ENCODE measurements around the gene TUBGCP6. TPM values are rescaled to one million over a fixed set of nuclear protein-coding genes. Genes with fewer than 3 reads are reported as not detected.
"Not testable (repeated sequence)": the region's sequence is repeated elsewhere in the genome, so short reads cannot be mapped to it uniquely, and the experiment has no call there.

TUBGCP6 gene
- total RNA-seq, 1 donor from 2014 or later, result 27.2 TPM

DNA sequence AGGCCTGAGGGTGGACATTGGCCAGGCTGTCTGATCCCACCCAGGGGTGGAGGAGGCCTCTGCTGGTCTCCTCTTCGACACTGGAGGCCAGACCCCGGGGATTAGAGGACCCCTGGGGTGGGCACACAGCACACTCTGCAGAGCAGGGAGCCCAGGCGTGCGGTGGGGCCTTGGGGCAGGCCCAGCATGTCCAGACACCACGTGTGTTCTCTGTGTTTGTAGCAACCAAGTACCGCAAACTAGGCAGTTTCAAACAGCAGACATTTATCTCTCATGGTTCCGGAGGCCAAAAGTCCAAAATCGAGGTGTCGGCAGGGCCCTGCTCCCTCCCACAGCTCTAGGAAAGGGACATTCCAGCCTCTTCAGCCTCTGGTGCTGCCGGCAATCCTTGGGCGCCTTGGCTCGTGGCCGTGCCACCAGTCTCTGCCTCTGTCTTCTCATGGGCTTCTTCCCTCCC lies 72.8 kb downstream of the TUBGCP6 start:
- H3K27me3 ChIP-seq (ENCODE audit: control insufficient read depth, insufficient read depth, low read length), result peaks cover 35% of the 10 kb centered on the region
- TF ChIP-seq, protein P1, sequence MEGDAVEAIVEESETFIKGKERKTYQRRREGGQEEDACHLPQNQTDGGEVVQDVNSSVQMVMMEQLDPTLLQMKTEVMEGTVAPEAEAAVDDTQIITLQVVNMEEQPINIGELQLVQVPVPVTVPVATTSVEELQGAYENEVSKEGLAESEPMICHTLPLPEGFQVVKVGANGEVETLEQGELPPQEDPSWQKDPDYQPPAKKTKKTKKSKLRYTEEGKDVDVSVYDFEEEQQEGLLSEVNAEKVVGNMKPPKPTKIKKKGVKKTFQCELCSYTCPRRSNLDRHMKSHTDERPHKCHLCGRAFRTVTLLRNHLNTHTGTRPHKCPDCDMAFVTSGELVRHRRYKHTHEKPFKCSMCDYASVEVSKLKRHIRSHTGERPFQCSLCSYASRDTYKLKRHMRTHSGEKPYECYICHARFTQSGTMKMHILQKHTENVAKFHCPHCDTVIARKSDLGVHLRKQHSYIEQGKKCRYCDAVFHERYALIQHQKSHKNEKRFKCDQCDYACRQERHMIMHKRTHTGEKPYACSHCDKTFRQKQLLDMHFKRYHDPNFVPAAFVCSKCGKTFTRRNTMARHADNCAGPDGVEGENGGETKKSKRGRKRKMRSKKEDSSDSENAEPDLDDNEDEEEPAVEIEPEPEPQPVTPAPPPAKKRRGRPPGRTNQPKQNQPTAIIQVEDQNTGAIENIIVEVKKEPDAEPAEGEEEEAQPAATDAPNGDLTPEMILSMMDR (IDR thresholded peaks at IDR 0.05; ENCODE audit: insufficient read depth, low read length, poor library complexity, severe bottlenecking), result no peak
- H3K4me3 ChIP-seq (ENCODE audit: low read depth, low read length), result no peak overlapping the region
- DNase-seq (ENCODE audit: low read depth), result no peak
- H3K36me3 ChIP-seq (ENCODE audit: control insufficient read depth, insufficient read depth, low read length), result no peaks in the 10 kb centered on the region

GRCh38 chr22:50171319-50171964 lies 73.4 kb downstream of the TUBGCP6 start:
- Histone ChIP-seq H3K4me3 (ENCODE audit: low read depth, low read length) (no peak overlapping the region), H3K36me3 (ENCODE audit: control insufficient read depth, insufficient read depth, low read length) (no peaks in the 10 kb centered on the region), H3K27me3 (ENCODE audit: control insufficient read depth, insufficient read depth, low read length) (peaks cover 35% of the 10 kb centered on the region)
- DNase-seq (ENCODE audit: low read depth), result no peak
- TF ChIP-seq, protein P1 (IDR thresholded peaks at IDR 0.05; ENCODE audit: insufficient read depth, low read length, poor library complexity, severe bottlenecking), result no peak

DNA sequence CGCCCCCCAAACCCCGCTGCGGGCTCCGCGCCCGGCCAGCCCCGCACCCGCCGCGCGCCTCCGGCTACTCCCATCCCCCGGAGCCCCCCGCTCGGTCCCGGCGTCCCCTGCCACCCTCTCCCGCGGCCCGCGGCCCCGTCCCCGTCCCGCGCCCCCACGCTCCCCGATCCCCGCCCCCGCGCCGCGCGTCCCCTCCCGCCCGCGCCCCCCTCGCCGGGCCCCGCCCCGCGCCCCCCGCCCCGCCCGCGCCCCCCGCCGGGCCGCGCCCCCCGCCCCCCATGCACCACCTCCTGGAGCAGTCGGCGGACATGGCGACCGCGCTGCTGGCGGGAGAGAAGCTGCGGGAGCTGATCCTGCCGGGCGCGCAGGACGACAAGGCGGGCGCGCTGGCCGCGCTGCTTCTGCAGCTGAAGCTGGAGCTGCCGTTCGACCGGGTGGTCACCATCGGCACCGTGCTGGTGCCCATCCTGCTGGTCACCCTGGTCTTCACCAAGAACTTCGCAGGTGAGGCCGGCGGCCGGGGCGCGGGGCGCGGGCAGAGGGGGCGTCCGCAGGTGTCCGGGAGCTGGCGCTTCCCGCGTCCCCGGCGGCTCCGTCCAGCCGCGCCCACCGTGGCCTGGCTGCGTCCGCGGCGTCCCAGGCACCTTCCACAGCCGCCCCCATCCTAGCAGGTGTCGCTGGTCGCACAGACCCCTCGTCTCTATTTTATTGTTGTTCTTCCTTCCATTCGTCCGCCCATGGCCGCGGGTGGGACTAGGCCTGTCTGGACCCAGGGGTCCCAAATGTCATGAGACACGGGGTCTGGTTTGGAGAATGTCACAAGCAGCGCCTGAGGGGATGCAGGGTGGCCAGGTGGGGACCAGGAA lies 74.1 kb downstream of the TUBGCP6 start, which contains the start of gene PANX2:
Gene PANX2 (plus strand): TSS at position 279 of the 866 bp plus-strand sequence. CDS start 0 bp downstream, at position 279.
- TF ChIP-seq, protein P1 (IDR thresholded peaks at IDR 0.05; ENCODE audit: insufficient read depth, low read length, poor library complexity, severe bottlenecking), result no peak
- peak within 1 kb of the TSS; percentile 27 for H3K4me3 ChIP-seq (ENCODE audit: low read depth, low read length)
- no peak for DNase-seq (ENCODE audit: low read depth)
- H3K36me3 ChIP-seq (ENCODE audit: control insufficient read depth, insufficient read depth, low read length), result no peaks in the 10 kb centered on the region
- H3K27me3 ChIP-seq (ENCODE audit: control insufficient read depth, insufficient read depth, low read length), result peaks cover 32% of the 10 kb centered on the region

DNA sequence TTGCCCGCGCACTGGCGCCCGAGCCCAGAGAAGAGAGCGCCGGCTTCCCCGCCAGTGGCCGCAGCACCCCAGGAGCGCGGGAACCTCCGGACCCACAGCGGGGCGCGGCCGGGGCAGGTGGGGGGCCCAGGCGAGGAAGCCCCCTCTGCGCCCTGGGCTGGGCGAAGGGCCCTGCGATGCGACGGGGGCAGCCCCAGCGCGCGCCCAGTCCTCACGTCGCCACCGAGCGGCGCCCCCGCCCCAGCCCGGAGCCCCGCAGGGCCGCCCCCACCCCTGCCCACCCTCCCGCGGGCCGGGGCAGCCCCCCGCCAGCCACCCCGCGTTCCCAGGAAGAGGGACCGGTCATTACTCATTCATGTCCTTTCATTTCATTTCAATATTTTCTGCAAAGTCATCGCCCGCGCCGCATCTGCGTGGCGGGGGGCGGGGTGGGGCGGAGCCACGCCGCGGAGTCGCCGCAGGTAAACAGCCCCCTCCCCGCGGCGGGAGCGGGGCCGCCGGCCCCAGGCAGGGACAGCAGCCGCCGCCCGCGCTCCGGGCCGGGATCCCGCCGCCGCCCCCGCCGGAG lies 75.0 kb downstream of the TUBGCP6 start:
- Histone ChIP-seq H3K27me3 (ENCODE audit: control insufficient read depth, insufficient read depth, low read length) (peaks cover 32% of the 10 kb centered on the region), H3K36me3 (ENCODE audit: control insufficient read depth, insufficient read depth, low read length) (no peaks in the 10 kb centered on the region), H3K4me3 (ENCODE audit: low read depth, low read length) (peak overlapping the region; percentile 27)
- no peak for DNase-seq (ENCODE audit: low read depth)
- TF ChIP-seq, protein P1 (IDR thresholded peaks at IDR 0.05; ENCODE audit: insufficient read depth, low read length, poor library complexity, severe bottlenecking), result no peak

GRCh38 chr22:50169181-50169759 lies 75.6 kb downstream of the TUBGCP6 start:
- TF ChIP-seq, protein P1 (IDR thresholded peaks at IDR 0.05; ENCODE audit: insufficient read depth, low read length, poor library complexity, severe bottlenecking), result no peak
- Histone ChIP-seq H3K4me3 (ENCODE audit: low read depth, low read length) (no peak overlapping the region), H3K36me3 (ENCODE audit: control insufficient read depth, insufficient read depth, low read length) (no peaks in the 10 kb centered on the region), H3K27me3 (ENCODE audit: control insufficient read depth, insufficient read depth, low read length) (peaks cover 32% of the 10 kb centered on the region)
- DNase-seq (ENCODE audit: low read depth), result no peak

GRCh38 chr22:50168490-50169180 lies 76.2 kb downstream of the TUBGCP6 start:
- not testable (repeated sequence) for H3K36me3 ChIP-seq (ENCODE audit: control insufficient read depth, insufficient read depth, low read length); DNase-seq (ENCODE audit: low read depth); H3K4me3 ChIP-seq (ENCODE audit: low read depth, low read length)
- peaks cover 32% of the 10 kb centered on the region for H3K27me3 ChIP-seq (ENCODE audit: control insufficient read depth, insufficient read depth, low read length)
